ENCODE results near the gene VRK2.
"Not testable (repeated sequence)": the region's sequence is repeated elsewhere in the genome, so short reads cannot be mapped to it uniquely, and the experiment has no call there.

Gene VRK2

DNA sequence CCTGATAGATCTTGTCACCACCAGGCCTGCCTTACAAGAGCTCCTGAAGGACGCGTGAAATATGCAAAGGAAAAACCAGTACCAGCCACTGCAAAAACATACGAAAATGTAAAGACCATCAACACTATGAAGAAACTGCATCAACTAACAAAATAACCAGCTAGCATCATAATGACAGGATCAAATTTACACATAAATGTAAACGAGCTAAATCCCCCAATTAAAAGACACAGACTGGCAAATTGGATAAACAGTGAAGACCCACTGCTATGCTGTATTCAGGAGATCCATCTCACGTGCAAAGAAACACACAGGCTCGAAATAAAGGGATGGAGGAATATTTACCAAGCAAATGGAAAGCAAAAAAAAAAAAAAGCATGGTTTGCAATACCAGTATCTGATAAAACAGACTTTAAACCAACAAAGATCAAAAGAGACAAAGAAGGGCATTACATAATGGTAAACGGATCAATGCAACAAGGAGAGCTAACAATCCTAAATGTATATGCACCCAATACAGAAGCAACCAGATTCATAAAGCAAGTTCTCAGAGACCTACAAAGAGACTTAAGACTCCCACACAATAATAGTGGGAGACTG is 123.8 kb downstream of the VRK2 start:
- not testable (repeated sequence) for DNase-seq

DNA sequence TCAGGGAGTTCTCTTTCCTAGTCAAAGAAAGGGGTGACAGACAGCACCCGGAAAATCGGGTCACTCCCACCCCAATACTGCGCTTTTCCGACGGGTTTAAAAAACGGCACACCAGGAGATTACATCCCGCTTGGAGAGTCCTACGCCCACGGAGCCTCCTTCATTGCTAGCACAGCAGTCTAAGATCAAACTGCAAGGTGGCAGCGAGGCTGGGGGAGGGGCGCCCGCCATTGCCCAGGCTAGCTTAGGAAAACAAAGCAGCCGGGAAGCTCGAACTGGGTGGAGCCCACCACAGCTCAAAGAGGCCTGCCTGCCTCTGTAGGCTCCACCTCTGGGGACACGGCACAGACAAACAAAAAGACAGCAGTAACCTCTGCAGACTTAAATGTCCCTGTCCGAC is 125.2 kb downstream of the VRK2 start:
- DNase-seq = not testable (repeated sequence)

DNA sequence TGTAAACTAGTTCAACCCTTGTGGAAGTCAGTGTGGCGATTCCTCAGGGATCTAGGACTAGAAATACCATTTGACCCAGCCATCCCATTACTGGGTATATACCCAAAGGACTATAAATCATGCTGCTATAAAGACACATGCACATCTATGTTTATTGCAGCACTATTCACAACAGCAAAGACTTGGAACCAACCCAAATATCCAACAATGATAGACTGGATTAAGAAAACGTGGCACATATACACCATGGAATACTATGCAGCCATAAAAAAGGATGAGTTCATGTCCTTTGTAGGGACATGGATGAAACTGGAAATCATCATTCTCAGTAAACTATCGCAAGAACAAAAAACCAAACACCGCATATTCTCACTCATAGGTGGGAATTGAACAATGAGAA is 130.6 kb downstream of the VRK2 start:
- DNase-seq = not testable (repeated sequence)

DNA sequence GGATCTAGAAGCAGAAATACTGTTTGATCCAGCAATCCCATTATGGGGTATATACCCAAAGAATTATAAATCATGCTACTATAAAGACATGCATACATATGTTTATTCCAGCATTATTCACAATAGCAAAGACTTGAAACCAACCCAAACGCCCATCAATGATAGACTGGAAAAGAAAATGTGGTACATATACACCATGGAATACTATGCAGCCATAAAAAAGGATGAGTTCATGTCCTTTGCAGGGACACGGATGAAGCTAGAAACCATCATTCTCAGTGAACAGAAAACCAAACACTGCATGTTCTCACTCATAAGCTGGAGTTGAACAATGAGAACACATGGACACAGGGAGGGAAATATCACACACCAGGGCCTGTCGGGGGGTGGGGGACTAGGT is 133.6 kb downstream of the VRK2 start:
- not testable (repeated sequence) for DNase-seq

DNA sequence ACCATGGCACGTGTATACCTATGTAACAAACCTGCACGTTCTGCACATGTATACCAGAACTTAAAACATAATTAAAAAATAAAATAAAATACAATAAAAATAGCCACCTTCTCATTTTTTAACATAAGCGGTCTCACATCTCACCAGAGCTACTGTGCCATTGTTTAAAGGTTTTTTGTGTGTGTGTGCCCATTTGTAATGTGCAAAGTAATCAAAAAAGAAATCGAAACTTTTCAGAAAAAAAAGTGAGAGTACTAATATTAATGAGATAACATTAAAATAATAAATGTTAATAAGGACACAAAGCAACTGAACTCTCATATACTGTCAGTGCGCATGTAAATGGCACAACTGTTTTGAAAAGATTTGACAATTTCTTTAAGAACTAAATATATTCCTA is 134.0 kb downstream of the VRK2 start:
- DNase-seq = no peak

DNA sequence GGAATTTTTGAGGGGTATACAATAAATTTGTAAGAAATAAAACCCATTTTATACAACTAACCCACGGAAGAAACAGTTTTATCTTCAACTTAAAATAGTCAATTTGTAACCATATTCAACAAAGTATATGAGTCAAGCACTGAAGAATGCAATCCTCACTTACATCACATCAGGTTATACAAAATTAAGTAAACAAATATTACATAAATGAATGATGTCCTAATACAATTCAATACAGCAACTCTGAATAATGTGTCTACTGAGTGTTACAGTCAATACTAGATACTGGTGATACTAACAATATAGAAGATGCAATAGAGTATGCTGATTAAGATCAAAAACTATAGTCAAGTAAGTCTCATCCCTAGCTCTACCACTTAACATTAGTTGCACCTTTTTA is 135.9 kb downstream of the VRK2 start:
- DNase-seq = no peak

DNA sequence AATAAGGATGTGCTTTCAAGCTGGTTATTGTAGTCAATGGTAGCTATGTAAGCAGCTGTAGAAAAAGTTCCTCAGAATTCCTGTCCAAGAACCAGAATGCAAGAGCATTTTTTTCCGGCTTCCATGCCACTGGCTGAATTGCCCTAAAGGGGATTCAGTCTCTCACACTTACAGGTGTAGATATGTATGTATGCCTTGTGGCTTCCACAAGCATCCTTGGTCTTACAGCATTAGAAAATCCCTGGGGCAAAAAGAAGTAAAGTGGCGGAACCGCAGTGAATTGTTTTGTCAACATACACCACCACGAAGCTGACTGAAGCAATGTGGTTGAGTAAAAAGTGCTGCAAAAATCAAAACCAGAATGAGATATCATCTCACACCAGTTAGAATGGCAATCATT is 139.9 kb downstream of the VRK2 start:
- no peak for DNase-seq

DNA sequence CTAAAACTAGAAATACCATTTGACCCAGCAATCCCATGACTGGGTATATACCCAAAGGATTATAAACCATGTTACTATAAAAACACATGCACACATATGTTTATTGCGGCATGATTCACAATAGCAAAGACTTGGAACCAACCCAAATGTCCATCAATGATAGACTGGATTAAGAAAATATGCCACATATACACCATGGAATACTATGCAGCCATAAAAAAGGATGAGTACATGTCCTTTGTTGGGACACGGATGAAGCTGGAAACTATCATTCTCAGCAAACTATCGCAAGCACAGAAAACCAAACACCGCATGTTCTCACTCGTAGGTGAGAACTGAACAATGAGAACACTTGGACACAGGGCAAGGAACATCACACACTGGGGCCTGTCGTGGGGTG is 140.4 kb downstream of the VRK2 start:
- DNase-seq = not testable (repeated sequence)

DNA sequence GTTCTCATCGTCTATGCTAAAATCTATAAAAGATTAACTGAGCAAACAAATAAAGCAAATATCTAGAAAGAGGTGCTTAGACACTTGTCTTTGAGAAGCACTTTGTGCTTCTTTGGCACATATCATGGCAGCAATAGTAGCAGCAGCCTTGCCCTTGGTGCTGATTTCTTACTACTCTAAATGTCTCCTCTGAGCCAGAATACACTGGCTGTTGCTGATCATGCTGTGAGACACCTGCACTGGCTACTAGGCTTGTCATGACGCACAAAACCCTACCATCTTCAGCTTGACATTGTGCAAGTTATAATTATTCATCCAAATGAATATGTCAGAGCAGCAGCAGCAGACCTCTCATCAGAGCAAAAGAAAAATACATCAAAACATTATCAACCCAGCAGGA is 147.9 kb downstream of the VRK2 start:
- no peak for DNase-seq

DNA sequence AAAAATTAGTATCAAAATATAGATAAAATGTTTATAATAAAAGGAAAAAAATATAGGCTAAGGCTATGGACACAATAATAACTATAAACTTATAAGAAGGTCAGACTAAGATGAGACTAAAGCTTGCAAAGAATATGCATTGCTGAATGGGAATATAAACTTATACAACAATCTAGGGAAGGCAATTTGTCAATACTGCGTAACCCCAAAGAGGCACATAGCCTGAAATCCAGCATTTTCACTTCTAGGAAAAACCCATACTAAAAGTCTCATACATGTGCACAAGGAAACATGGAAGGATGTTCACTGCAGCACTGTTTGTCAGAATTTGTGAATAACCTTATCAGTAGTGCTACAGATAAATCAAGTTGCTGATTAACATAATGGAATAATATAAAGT is 149.1 kb downstream of the VRK2 start:
- DNase-seq = no peak

DNA sequence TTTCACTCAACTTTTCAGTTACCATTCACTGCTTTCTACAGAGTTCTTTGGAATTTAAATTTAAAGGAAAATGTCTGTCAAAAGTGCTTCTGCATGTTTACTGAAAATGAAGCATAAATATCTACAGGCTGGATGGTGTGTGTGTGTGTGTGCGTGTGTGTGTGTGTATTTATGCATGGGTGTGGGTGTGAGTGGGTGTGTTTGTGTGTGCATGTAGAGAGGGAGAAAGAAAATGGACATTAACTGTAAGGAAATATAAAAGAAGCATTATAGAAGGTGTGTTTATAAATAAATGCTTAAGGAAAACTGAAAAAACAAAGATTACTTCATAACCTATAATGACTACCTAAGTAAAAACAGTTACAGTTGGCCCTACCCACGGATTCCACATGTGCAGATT is 151.3 kb downstream of the VRK2 start:
- no peak for DNase-seq

DNA sequence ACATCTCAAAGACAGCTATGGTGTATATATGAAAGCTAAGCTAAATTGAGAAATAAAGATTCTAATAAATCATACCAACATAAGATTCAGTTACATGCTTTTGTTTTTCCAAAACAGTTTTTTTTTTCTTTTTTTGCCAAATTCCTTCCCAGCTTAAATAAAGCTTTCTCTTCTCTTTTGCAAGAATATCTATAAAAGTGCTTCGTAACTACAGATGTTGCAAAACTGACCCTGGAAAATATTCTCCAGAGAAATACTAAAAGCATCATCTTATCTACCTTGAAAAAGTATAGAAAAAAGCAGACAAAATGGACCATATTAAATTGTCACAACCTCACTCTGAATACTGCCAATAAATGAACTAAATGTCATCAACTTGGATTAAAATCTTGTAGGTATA is 155.8 kb downstream of the VRK2 start:
- DNase-seq = no peak

DNA sequence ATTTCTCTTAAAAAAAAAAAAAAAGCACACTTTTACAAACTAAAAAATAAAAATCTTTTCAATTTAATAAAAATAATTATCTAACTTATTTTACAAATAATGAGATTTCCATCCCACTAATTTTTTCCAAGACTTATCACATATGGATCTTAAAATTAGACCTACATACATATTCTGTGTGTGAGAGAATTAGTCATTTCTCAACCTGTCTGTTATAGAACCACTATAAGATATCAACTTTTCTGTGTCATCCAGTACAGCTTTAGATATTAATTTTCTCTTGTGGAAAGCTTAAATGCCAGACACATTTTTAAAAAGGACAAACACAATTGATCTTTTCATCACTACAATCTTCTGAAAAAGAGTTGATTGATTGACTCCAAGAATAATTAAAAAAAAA is 156.4 kb downstream of the VRK2 start:
- no peak for DNase-seq

DNA sequence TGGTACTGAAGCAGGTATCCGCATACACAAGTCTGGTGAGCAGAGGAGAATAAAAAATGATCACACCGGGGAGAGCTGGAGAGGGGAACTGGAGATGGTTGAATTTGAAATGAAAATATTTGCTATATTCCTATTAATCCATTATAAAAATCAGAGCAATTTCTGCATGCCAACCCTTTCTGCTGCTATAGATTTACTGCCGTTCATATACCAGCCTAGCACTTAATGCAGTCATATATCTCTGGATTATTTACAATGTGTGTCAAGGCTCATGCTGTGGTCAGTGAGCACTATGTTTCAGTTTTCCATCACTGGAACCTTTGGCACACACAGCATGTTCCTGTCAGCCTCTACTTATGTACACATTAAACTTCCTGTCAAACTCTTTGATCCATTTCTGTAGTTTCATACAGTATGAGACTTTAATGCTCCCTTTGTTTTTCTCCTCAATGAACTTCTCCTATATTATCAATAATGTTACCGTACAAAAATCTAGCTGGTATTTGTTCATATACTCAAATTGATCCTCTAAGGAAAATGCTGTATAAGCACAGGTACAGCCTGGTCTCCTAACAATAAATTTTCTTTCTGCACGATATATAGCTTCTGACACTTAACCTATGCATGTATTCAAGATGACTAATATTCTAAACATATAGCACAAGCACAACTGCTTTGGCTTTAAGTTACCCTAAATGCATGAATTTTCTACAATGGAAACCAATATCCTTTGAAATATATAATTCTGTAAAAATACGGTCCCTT is 157.8 kb downstream of the VRK2 start:
- no peak for DNase-seq

DNA sequence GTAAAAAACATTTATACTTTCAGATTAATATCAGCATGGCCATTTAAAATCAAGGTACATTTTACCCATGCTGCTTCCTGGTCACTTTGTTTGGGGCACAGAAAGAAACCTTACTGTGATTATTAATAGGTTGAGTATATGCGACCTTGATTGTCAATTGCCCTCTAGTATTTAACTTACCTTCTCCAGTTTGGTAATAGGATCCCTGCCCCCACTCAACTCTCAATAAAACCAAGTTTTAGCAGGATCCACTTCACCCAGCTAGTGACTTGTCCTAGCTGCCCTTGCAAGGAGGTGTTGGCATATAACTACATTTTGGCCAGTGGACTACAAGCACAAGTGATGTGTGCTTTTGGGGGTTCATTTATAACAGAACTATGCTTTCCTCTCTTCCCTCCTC is 160.2 kb downstream of the VRK2 start:
- DNase-seq = no peak

DNA sequence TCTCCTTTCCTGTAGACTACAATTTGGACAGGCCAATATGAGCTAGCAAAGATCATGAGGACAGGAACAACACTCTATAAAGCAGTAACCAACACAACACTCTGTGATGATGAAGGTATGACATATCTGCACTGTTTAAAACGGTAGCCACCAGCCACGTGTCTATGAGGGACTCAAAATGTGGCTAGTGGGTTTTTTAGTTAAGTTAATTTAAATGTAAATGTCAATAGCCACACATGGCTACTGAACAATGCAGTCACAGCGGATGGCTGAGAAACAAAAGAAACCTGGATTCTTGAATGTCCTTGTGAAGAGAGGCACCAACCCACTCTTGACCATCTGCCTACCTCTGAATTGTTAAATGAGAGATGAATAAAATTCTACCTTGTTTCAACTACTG is 160.6 kb downstream of the VRK2 start:
- no peak for DNase-seq
